Smooth muscle cell (in vitro differentiated cells): Measurements from ENCODE around the gene KAZALD1. TPM values are rescaled to one million over a fixed set of nuclear protein-coding genes. Genes with fewer than 3 reads are reported as not detected.

Experiments used
- DNase-seq: peaks from one replicate; lab custom pipeline; 2025; ENCODE audit not compliant: unreplicated experiment; lab: John Stamatoyannopoulos, UW
- H2AFZ ChIP-seq: fragments of 200-600 bp; sonication (generic); 2 replicates; pipeline ENCODE4 v1.6.0; 2016; ENCODE audit warnings: antibody characterized with exemption, low read depth, mild to moderate bottlenecking
- H3F3A ChIP-seq: fragments of 200-600 bp; sonication (generic); 2 replicates; pipeline ENCODE4 v1.6.0; 2017; ENCODE audit warnings: antibody characterized with exemption, low read depth
- H3K27ac ChIP-seq: fragments of 200-600 bp; sonication (generic); 2 replicates; pipeline ENCODE4 v1.5.1; 2016; ENCODE audit warnings: low read depth, mild to moderate bottlenecking
- H3K27me3 ChIP-seq: fragments of 200-600 bp; sonication (generic); 2 replicates; pipeline ENCODE4 v1.6.1; 2016; ENCODE audit warnings: low read depth, mild to moderate bottlenecking
- H3K36me3 ChIP-seq: fragments of 200-600 bp; sonication (generic); 2 replicates; pipeline ENCODE4 v1.5.1; 2016; ENCODE audit warnings: low read depth
- H3K4me1 ChIP-seq: fragments of 200-600 bp; sonication (generic); 2 replicates; pipeline ENCODE4 v1.5.1; 2016; ENCODE audit warnings: low read depth
- H3K4me2 ChIP-seq: fragments of 200-600 bp; sonication (generic); 2 replicates; pipeline ENCODE4 v1.6.0; 2016; ENCODE audit warnings: mild to moderate bottlenecking
- H3K4me3 ChIP-seq: fragments of 200-600 bp; sonication (generic); 2 replicates; pipeline ENCODE4 v1.5.1; 2016; ENCODE audit warnings: mild to moderate bottlenecking
- H3K79me2 ChIP-seq: fragments of 200-600 bp; sonication (generic); 2 replicates; pipeline ENCODE4 v1.6.0; 2016; ENCODE audit warnings: low read depth, mild to moderate bottlenecking
- H3K9ac ChIP-seq: fragments of 200-600 bp; sonication (generic); 2 replicates; pipeline ENCODE4 v1.6.0; 2016; ENCODE audit warnings: low read depth
- H3K9me3 ChIP-seq: fragments of 200-600 bp; sonication (generic); replicated peaks from 2 replicates; pipeline ENCODE4 v1.5.1; 2016; ENCODE audit warnings: low read depth
- H4K20me1 ChIP-seq: fragments of 200-600 bp; sonication (generic); 2 replicates; pipeline ENCODE4 v1.6.0; 2016; ENCODE audit warnings: low read depth
- CTCF ChIP-seq: fragments of 200-600 bp; sonication (generic); IDR thresholded peaks from 2 replicates; pipeline ENCODE4 v1.5.1; 2017; ENCODE audit warnings: borderline replicate concordance, mild to moderate bottlenecking, antibody characterized with exemption; ENCODE audit not compliant: insufficient read depth, poor library complexity, severe bottlenecking
- WGBS: methylation state at CpG from one replicate; pipeline ENCODE4 v1.1.7; 2016; ENCODE audit warnings: low lambda C conversion rate; 5-methylcytosine and 5-hydroxymethylcytosine counted together
- polyA plus RNA-seq: library from polyadenylated mRNA; unstranded; fragments of >200 nt; fragmentation: Nextera tagmentation; extraction: Ambion mirVana; gene quantifications from 2 replicates; pipeline ENCODE4 v1.2.1, GENCODE V29; 2016
- total RNA-seq: library from RNA; depleted of rRNA; stranded (reverse); fragments of >200 nt; gene quantifications from 2 replicates; pipeline ENCODE4 v1.2.3, GENCODE V29; 2014

The KAZALD1 gene
- total and polyA plus RNA-seq, 2 experiments from 2014 or later: 13.1 to 20.4 TPM

GRCh38 chr10:101020427-101021075 lies 41.2 kb upstream of the KAZALD1 start:
- H3K4me3 ChIP-seq: no peak overlapping the region
- H4K20me1 ChIP-seq: no peaks in the 10 kb centered on the region
- TF ChIP-seq CTCF: no peak
- peaks cover 26% of the 10 kb centered on the region for H3K27me3 ChIP-seq
- H3K79me2 ChIP-seq: no peaks in the 10 kb centered on the region
- H3F3A ChIP-seq: no peaks in the 10 kb centered on the region
- H2AFZ ChIP-seq: no peak overlapping the region
- H3K4me2 ChIP-seq: no peak overlapping the region
- H3K36me3 ChIP-seq: no peaks in the 10 kb centered on the region
- no peak overlapping the region for H3K9ac ChIP-seq
- H3K4me1 ChIP-seq: no peaks in the 10 kb centered on the region
- no peak for DNase-seq
- 82% methylated on average over 10 of the region's 10 CpGs for WGBS
- no peak overlapping the region for H3K27ac ChIP-seq
- no peaks in the 10 kb centered on the region for H3K9me3 ChIP-seq

- no peak for DNase-seq
- 90% methylated on average over 4 of the region's 4 CpGs for WGBS
- Histone ChIP-seq H3K4me3 (no peak overlapping the region), H3K4me2 (no peak overlapping the region), H3K79me2 (no peaks in the 10 kb centered on the region), H2AFZ (no peak overlapping the region), H3K27me3 (peaks cover 25% of the 10 kb centered on the region), H3K4me1 (no peaks in the 10 kb centered on the region), H3K27ac (no peak overlapping the region), H3K36me3 (no peaks in the 10 kb centered on the region), H3K9ac (no peak overlapping the region), H4K20me1 (no peaks in the 10 kb centered on the region), H3K9me3 (no peaks in the 10 kb centered on the region), H3F3A (no peaks in the 10 kb centered on the region)
- TF ChIP-seq CTCF: no peak
These were observed 40.5 kb upstream of the KAZALD1 start for GRCh38 chr10:101021239-101021638.

- TF ChIP-seq CTCF: no peak
- Histone ChIP-seq H4K20me1 (no peaks in the 10 kb centered on the region), H3K79me2 (no peaks in the 10 kb centered on the region), H3F3A (no peaks in the 10 kb centered on the region), H3K36me3 (no peaks in the 10 kb centered on the region), H3K9ac (no peak overlapping the region), H2AFZ (no peak overlapping the region), H3K4me1 (peaks cover 2% of the 10 kb centered on the region), H3K9me3 (no peaks in the 10 kb centered on the region), H3K4me2 (no peak overlapping the region), H3K27me3 (peaks cover 20% of the 10 kb centered on the region), H3K4me3 (no peak overlapping the region), H3K27ac (no peak overlapping the region)
- WGBS: 91% methylated on average over 11 of the region's 11 CpGs
- DNase-seq: no peak
These were observed 40.0 kb upstream of the KAZALD1 start for GRCh38 chr10:101021692-101022251.
